ENCODE measurements around the gene LEMD2.
"Not testable (repeated sequence)": the region's sequence is repeated elsewhere in the genome, so short reads cannot be mapped to it uniquely, and the experiment has no call there.

Gene LEMD2

DNA sequence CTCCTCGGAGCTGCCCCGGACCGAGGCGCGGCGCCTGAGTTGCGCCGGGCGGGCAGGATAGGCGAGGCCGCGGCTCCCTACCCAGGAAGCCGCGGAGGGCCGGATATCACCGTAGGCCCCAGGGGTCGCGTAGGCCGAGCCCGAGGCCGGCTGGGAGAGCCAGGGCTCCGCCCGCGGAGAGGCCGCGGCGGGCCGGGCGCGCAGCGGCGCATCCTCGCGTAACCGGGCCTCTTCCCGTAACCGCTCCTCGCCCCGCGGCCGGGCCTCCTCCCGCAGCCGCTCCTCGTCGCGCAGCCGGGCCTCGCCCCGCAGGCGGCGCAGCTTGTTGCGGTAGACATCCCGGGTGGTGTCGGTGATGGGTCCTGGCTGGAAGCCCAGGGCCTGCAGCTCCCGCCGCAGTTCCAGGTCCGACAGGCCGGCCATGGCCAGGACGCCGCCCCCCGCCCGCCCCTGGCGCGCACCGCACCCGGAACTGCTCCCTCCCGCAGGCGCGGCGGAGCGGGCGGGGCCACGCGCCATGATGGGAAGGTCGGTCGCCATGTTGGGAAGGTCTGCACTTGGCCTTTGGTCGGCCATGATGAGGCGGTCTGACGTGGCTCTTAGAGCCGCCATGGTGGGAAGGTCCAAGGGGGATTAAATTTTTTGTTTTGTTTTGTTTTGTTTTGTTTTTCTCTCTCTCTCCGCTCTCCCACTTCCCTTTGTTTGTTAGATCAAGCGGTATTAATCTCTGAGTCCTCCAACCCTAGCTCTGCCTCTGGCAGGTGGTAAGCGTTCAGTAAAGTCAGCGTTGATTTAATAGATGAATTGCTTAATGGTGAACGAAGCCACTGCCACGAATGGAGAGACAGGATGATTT is at the start of gene LEMD2:
TSS of gene LEMD2 (minus strand) at position 437 of the 856 bp plus-strand sequence. CDS start at position 423, 14 bp downstream.
- peak; percentile 96 for DNase-seq (ENCODE audit: low read depth)

DNA sequence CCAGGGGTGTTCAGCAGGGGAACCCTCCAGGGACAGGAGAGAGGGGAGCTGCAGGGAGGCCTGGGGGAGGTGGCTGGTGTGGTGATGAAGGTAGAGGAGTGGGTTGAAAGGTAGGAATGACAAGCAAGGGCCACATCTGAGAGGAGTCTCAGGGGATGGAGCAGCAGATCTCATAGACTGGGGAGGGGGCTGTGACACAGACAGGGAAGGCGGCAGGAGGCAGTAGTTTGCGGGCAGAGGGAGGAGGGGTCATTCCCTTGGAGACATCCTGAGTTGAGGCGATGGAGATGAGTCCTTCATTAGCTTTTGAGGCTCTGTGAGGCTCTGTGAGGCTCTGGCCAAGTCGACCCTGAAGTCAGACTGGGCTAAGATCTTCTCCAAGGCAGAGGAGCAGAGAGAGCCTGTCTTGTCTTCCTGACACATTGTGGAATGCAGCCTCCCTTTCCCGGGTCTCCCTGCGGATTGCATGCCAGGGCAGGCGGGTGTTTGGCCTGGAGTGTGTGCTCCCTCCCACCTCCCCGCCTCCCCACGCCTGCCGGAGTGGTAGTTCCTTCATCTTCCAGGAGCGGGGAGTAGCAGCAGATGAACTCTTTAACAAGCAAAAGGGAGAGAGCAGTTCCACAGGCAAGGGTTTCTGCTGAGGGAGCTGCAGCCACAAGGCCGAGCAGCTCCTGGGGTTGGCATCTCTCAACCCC is 49.2 kb upstream of the LEMD2 start:
- Histone ChIP-seq H3K27me3 (replicated peaks; ENCODE audit: control insufficient read depth, insufficient read depth, low read length) (no peaks in the 10 kb centered on the region), H3K36me3 (ENCODE audit: control insufficient read depth, insufficient read depth, low read length, severe bottlenecking) (no peaks in the 10 kb centered on the region), H3K9ac (ENCODE audit: low read length) (peak overlapping the region; percentile 52), H3K9me3 (ENCODE audit: control insufficient read depth, low read length) (peaks cover 5% of the 10 kb centered on the region), H3K4me1 (ENCODE audit: control insufficient read depth, insufficient read depth, low read length) (peaks cover 55% of the 10 kb centered on the region), H3K4me3 (ENCODE audit: low read length) (no peak overlapping the region)
- DNase-seq (ENCODE audit: low read depth), result peak; percentile 9

More for the DNA sequence above, at the start of gene LEMD2:
- peaks cover 9% of the 10 kb centered on the region for H3K36me3 ChIP-seq (ENCODE audit: control insufficient read depth, insufficient read depth, low read length, severe bottlenecking)
- peak within 1 kb of the TSS; percentile 96 for H3K9ac ChIP-seq (ENCODE audit: low read length)
- peaks cover 62% of the 10 kb centered on the region for H3K4me1 ChIP-seq (ENCODE audit: control insufficient read depth, insufficient read depth, low read length)
- H3K27me3 ChIP-seq (replicated peaks; ENCODE audit: control insufficient read depth, insufficient read depth, low read length), result peaks cover 16% of the 10 kb centered on the region
- no peaks in the 10 kb centered on the region for H3K9me3 ChIP-seq (ENCODE audit: control insufficient read depth, low read length)
- peak within 1 kb of the TSS; percentile 88 for H3K4me3 ChIP-seq (ENCODE audit: low read length)

DNA sequence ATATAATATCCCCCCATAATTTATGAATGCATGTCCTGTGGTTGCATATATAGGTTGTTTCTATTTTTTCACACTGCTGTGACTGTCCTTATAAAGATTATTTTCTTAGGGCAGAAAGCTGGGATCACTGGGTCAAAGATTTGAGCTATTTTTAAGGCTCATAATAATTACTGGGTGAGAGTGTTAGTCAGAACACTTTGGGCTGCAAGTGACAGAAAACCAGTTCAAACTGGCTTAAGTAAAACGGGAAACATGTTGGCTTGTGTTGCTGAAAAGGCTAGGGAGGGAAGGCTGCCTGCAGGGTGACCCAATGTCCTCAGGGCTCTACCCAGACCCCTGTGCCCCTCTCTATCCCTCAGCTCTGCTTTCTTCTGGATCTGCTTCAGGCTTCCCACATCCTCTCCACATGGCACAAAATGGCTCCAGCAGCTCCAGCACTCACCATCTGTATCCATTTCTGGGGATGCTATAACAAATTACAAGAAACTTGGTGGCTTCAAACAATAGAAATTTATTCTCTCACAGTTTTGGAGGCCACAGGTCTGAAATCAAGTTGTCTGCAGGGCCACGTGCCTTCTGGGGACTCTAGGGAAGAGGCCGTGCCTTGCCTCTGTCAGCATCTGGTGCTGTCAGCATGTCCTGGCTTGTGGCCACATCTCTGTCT is 48.0 kb upstream of the LEMD2 start:
- Histone ChIP-seq H3K4me1 (ENCODE audit: control insufficient read depth, insufficient read depth, low read length) (peaks cover 51% of the 10 kb centered on the region), H3K9me3 (ENCODE audit: control insufficient read depth, low read length) (peaks cover 5% of the 10 kb centered on the region), H3K27me3 (replicated peaks; ENCODE audit: control insufficient read depth, insufficient read depth, low read length) (no peaks in the 10 kb centered on the region), H3K4me3 (ENCODE audit: low read length) (no peak overlapping the region), H3K9ac (ENCODE audit: low read length) (peak overlapping the region; percentile 23), H3K36me3 (ENCODE audit: control insufficient read depth, insufficient read depth, low read length, severe bottlenecking) (no peaks in the 10 kb centered on the region)
- no peak for DNase-seq (ENCODE audit: low read depth)

- Histone ChIP-seq H3K4me1 (ENCODE audit: control insufficient read depth, insufficient read depth, low read length) (peaks cover 37% of the 10 kb centered on the region), H3K4me3 (ENCODE audit: low read length) (no peak overlapping the region), H3K9ac (ENCODE audit: low read length) (no peak overlapping the region), H3K9me3 (ENCODE audit: control insufficient read depth, low read length) (peaks cover 5% of the 10 kb centered on the region), H3K36me3 (ENCODE audit: control insufficient read depth, insufficient read depth, low read length, severe bottlenecking) (no peaks in the 10 kb centered on the region), H3K27me3 (replicated peaks; ENCODE audit: control insufficient read depth, insufficient read depth, low read length) (peaks cover 15% of the 10 kb centered on the region)
- DNase-seq (ENCODE audit: low read depth), result no peak
Measured at GRCh38 chr6:33834401-33835392, 45.8 kb upstream of the LEMD2 start.

DNA sequence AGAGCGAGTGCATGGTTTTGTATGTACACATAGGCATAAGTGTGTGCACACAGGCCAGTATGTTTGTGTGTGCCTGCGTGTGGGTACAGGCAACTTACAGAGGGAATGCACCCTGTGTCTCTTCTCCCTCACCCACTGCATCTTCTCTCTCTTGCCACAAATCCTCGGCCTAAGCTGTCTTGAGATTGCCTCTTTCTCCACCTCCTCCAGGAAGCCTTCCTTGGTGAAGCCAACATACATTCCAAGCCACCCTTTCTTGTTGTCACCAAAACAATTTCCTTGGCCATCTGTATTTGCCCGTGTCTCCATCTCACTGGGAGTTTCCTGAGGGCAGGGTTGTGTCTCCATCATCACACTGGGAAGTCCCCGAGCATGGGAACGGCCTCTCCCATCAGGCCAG is 44.7 kb upstream of the LEMD2 start:
- Histone ChIP-seq H3K9ac (ENCODE audit: low read length) (no peak overlapping the region), H3K36me3 (ENCODE audit: control insufficient read depth, insufficient read depth, low read length, severe bottlenecking) (no peaks in the 10 kb centered on the region), H3K4me3 (ENCODE audit: low read length) (no peak overlapping the region), H3K9me3 (ENCODE audit: control insufficient read depth, low read length) (peaks cover 5% of the 10 kb centered on the region), H3K4me1 (ENCODE audit: control insufficient read depth, insufficient read depth, low read length) (peaks cover 26% of the 10 kb centered on the region), H3K27me3 (replicated peaks; ENCODE audit: control insufficient read depth, insufficient read depth, low read length) (peaks cover 19% of the 10 kb centered on the region)
- no peak for DNase-seq (ENCODE audit: low read depth)

- H3K4me3 ChIP-seq (ENCODE audit: low read length); H3K36me3 ChIP-seq (ENCODE audit: control insufficient read depth, insufficient read depth, low read length, severe bottlenecking); DNase-seq (ENCODE audit: low read depth); H3K9me3 ChIP-seq (ENCODE audit: control insufficient read depth, low read length); H3K9ac ChIP-seq (ENCODE audit: low read length): not testable (repeated sequence)
- Histone ChIP-seq H3K27me3 (replicated peaks; ENCODE audit: control insufficient read depth, insufficient read depth, low read length) (peaks cover 27% of the 10 kb centered on the region), H3K4me1 (ENCODE audit: control insufficient read depth, insufficient read depth, low read length) (peaks cover 19% of the 10 kb centered on the region)
Measured at GRCh38 chr6:33832831-33833230, 43.9 kb upstream of the LEMD2 start.

- not testable (repeated sequence) for DNase-seq (ENCODE audit: low read depth); H3K36me3 ChIP-seq (ENCODE audit: control insufficient read depth, insufficient read depth, low read length, severe bottlenecking); H3K4me3 ChIP-seq (ENCODE audit: low read length); H3K9me3 ChIP-seq (ENCODE audit: control insufficient read depth, low read length); H3K9ac ChIP-seq (ENCODE audit: low read length); H3K4me1 ChIP-seq (ENCODE audit: control insufficient read depth, insufficient read depth, low read length)
- peaks cover 37% of the 10 kb centered on the region for H3K27me3 ChIP-seq (replicated peaks; ENCODE audit: control insufficient read depth, insufficient read depth, low read length)
Measured at GRCh38 chr6:33831725-33832124, 42.8 kb upstream of the LEMD2 start.

GRCh38 chr6:33830635-33831240 is 41.8 kb upstream of the LEMD2 start:
- Histone ChIP-seq H3K9ac (ENCODE audit: low read length) (no peak overlapping the region), H3K4me3 (ENCODE audit: low read length) (no peak overlapping the region), H3K9me3 (ENCODE audit: control insufficient read depth, low read length) (no peaks in the 10 kb centered on the region), H3K36me3 (ENCODE audit: control insufficient read depth, insufficient read depth, low read length, severe bottlenecking) (no peaks in the 10 kb centered on the region), H3K4me1 (ENCODE audit: control insufficient read depth, insufficient read depth, low read length) (no peaks in the 10 kb centered on the region), H3K27me3 (replicated peaks; ENCODE audit: control insufficient read depth, insufficient read depth, low read length) (peaks cover 41% of the 10 kb centered on the region)
- no peak for DNase-seq (ENCODE audit: low read depth)

GRCh38 chr6:33828764-33829731 is 40.1 kb upstream of the LEMD2 start:
- DNase-seq (ENCODE audit: low read depth), result no peak
- no peaks in the 10 kb centered on the region for H3K36me3 ChIP-seq (ENCODE audit: control insufficient read depth, insufficient read depth, low read length, severe bottlenecking)
- no peaks in the 10 kb centered on the region for H3K9me3 ChIP-seq (ENCODE audit: control insufficient read depth, low read length)
- H3K9ac ChIP-seq (ENCODE audit: low read length), result no peak overlapping the region
- H3K4me3 ChIP-seq (ENCODE audit: low read length), result no peak overlapping the region
- H3K27me3 ChIP-seq (replicated peaks; ENCODE audit: control insufficient read depth, insufficient read depth, low read length), result peaks cover 41% of the 10 kb centered on the region
- H3K4me1 ChIP-seq (ENCODE audit: control insufficient read depth, insufficient read depth, low read length), result peaks cover 5% of the 10 kb centered on the region

Measured in adipocyte (in vitro differentiated cells).